ES-I3 (cell line): ENCODE measurements around the gene TSACC.
"Not testable (repeated sequence)": the region's sequence is repeated elsewhere in the genome, so short reads cannot be mapped to it uniquely, and the experiment has no call there.

ENCODE experiments used
- H3K36me3 ChIP-seq: 2 replicates; pipeline ENCODE4 v1.6.1; 2013; ENCODE audit warnings: mild to moderate bottlenecking, low read length, control low read depth, moderate library complexity; ENCODE audit not compliant: insufficient read depth
- H3K4me1 ChIP-seq: 2 replicates; pipeline ENCODE4 v1.6.1; 2013; ENCODE audit warnings: mild to moderate bottlenecking, control low read depth, low read length; ENCODE audit not compliant: insufficient read depth
- H3K9ac ChIP-seq: 2 replicates; pipeline ENCODE4 v1.6.1; 2013; ENCODE audit warnings: low read depth, mild to moderate bottlenecking, low read length, moderate library complexity
- H3K9me3 ChIP-seq: 2 replicates; pipeline ENCODE4 v1.6.1; 2013; ENCODE audit warnings: mild to moderate bottlenecking, low read length, moderate library complexity; ENCODE audit not compliant: control insufficient read depth, insufficient read depth

TSACC gene

DNA sequence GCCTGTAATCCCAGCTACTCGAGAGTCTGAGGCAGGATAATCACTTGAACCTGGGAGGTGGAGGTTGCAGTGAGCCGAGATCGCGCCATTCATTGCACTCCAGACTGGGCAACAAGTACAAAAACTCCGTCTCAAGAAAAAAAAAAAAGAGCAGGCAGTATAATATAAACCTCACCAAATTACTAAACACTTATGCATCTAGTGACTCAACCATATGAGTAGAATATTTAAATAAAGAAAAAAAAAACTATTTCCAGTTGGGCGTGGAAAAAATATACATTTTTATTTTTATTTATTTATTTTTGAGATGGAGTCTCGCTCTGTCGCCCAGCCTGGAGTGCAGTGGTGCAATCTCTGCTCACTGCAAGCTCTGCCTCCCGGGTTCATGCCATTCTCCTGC lies 15.1 kb upstream of the TSACC start:
- H3K9me3 ChIP-seq, H3K9ac ChIP-seq, H3K4me1 ChIP-seq: not testable (repeated sequence)
- H3K36me3 ChIP-seq = peaks cover 46% of the 10 kb centered on the region

DNA sequence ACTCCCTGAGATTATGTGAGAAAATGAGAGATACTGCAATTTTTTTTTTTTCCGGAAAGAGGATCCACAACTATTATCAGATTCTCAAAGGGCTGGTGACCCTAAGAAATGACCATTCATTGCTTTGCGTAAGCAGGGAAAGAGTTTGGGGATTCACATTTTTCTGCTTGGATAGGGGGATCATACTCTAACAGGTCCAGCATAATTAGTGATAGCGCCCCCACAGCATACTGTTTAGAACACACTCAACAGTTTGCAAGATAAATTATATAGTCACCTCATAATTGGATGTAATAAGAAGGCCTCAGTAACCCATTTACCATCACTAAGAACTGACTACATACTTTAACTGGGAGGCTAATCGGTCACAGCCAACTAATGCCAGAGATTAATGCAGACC lies 2.1 kb upstream of the TSACC start:
- Histone ChIP-seq H3K9ac (peak overlapping the region; percentile 88; the same call in 1 of the 2 replicates), H3K36me3 (peaks cover 29% of the 10 kb centered on the region), H3K9me3 (no peaks in the 10 kb centered on the region), H3K4me1 (peaks cover 5% of the 10 kb centered on the region)

DNA sequence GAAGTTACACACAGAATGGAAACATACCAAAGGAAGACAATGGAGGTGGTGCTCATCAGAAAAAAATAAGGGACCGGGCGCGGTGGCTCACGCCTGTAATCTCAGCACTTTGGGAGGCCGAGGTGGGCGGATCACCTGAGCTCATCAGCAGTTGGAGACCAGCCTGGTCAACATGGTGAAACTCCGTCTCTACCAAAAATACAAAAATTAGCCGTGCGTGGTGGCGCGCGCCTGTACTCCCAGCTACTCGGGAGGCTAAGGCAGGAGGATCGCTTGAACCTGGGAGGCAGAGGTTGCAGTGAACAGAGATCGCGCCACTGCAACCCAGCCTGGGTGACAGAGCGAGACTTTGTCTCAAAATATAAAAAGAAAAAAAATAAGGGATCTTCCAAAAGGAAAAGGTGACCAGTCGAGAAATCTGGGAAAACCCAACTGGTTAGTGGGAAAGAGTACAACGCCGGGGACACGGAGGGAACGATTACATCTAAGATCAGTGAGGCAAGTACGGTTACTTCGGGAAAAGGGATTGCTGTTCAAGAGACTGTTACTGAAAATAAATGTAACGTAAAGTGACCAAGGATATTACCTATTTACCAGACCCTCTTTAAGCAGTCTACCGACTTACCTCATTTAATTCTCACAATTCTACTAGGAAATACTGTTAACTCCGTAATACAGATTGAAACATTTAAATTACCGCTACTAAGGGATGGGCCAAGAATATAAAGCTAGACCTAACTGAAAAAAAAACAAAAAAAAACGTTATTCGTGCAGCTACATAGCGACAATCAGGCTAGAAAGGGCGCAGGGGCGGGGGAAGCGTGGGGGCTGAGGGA lies 1.1 kb upstream of the TSACC start:
- peaks cover 29% of the 10 kb centered on the region for H3K36me3 ChIP-seq
- H3K4me1 ChIP-seq = peaks cover 5% of the 10 kb centered on the region
- H3K9ac ChIP-seq = peak overlapping the region; percentile 88
- no peaks in the 10 kb centered on the region for H3K9me3 ChIP-seq

DNA sequence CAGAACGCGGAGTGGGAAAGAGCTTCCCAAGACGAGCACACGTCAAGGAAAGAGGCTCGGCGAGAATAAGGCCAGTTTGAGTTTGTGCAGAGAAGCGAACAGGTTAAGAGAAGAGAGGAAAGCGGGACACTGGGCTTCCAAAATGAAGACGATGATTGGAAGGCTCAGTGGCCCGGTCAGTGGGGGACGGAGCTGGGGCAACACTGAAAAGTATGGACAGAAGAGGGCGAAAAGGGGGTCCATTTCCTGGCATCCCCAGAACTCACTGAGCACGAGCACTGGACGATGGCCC lies 492 bp upstream of the TSACC start:
- H3K4me1 ChIP-seq = peaks cover 5% of the 10 kb centered on the region
- peaks cover 23% of the 10 kb centered on the region for H3K36me3 ChIP-seq
- no peaks in the 10 kb centered on the region for H3K9me3 ChIP-seq
- H3K9ac ChIP-seq = peak overlapping the region; percentile 88

DNA sequence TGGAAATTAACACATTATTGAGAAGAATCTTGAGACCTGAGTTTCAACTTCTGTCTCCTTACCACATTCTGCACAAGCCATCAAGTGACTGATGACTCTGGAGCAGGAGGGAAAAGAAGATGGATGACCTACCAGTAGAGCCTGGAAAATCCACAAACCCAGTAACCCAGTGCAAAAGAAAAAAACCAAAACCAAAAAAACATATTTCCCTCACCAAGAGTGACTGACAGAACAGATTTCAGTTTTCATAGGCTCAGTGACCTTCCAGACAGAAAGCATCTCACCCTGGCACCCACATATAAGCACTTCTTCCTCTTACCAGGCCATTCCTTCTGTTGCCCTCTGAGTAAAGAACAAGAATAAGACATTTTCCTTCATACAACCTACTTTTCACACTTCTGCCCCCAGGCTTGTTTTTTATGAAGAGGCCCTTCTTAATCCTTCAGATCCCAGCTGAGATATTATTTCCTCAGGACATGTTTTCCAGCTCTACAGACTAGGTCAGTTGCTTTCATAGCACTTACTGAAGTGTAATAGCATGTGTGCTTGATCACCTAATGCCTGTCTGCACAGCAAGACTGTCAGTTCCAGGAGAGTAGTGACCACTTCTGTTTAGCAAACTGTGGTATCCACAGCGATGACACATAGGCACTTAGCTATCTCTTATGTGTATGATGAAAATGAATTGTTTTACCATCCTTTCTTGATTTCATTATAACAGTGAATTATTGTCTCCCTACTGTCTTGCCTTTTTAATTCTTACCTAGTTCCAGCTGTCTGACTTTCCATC lies 4.0 kb downstream of the TSACC start:
- Histone ChIP-seq H3K9me3 (no peaks in the 10 kb centered on the region), H3K9ac (no peak overlapping the region), H3K4me1 (no peaks in the 10 kb centered on the region), H3K36me3 (no peaks in the 10 kb centered on the region)

DNA sequence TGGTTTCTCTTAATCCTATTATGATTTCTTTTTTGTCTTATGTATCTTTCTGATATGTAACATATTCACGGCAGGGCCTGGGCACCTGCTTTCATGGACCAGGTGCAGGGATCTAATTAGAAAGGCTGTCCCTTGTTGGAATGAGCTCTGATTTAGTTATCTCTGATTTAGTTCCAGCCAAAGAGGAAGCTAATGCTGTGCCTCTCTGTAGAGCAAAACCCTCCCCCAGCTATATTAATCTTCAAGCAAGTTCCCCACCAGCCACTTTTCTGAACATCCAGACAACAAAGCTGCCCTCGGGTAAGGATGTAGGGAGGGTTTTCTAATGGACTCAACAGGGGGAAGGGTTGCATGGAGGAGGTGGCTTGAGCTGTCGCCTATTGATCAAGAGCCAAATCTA lies 6.1 kb downstream of the TSACC start:
- Histone ChIP-seq H3K4me1 (no peaks in the 10 kb centered on the region), H3K36me3 (no peaks in the 10 kb centered on the region), H3K9me3 (no peaks in the 10 kb centered on the region), H3K9ac (no peak overlapping the region)

DNA sequence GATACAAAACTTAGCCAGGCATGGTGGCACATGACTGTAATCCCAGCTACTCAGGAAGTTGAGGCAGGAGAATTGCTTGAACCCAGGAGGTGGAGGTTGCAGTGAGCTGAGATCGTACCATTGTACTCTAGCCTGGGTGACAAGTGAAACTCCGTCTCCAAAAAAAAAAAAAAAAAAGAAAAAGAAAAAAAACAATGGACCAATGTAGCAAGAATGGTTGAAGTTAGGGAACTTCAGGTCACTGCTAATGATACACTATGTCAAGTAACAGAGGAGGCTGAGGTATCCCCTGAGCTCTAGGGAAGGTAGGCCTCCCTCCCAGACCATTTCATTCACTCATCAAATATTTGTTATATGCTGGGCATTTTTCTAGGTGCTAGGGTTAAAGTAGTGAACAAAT lies 7.7 kb downstream of the TSACC start:
- not testable (repeated sequence) for H3K36me3 ChIP-seq, H3K9ac ChIP-seq, H3K9me3 ChIP-seq, H3K4me1 ChIP-seq

DNA sequence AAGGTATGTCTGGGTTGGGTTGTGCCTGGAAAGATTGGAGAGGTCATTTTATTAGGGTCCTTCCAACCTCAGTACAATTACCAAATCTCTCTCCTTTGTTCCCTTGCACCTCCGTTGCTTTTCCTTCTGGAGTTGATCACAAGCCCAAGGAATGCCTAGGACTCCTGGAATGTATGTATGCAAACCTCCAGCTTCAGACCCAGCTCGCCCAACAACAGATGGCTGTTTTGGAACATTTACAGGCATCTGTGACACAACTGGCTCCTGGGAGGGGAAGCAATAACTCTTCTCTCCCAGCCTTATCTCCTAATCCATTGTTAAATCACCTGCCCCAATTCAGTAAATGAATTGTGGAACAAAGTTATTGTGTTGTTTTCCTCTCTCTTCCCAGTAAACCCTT lies 8.3 kb downstream of the TSACC start:
- no peaks in the 10 kb centered on the region for H3K36me3 ChIP-seq
- H3K9ac ChIP-seq = no peak overlapping the region
- H3K4me1 ChIP-seq = no peaks in the 10 kb centered on the region
- no peaks in the 10 kb centered on the region for H3K9me3 ChIP-seq

DNA sequence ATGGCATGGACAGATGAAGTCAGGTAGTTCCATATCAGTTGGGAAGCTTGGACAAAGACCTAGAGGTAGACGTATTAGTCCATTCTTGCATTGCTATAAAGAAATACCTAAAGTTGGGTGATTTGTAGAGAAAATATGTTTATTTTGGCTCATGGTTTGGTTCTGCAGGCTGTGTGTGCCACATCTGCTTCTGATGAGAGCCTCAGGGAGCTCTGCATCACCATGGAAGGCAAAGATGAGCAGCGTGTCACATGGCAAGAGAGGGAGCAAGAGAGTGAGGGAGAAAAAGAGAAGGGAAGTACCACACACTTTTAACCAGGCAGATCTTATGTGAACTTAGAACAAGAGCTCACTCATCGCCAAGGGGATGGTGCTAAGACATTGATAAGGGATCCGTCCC lies 9.0 kb downstream of the TSACC start:
- H3K4me1 ChIP-seq = no peaks in the 10 kb centered on the region
- no peak overlapping the region for H3K9ac ChIP-seq
- H3K36me3 ChIP-seq = no peaks in the 10 kb centered on the region

DNA sequence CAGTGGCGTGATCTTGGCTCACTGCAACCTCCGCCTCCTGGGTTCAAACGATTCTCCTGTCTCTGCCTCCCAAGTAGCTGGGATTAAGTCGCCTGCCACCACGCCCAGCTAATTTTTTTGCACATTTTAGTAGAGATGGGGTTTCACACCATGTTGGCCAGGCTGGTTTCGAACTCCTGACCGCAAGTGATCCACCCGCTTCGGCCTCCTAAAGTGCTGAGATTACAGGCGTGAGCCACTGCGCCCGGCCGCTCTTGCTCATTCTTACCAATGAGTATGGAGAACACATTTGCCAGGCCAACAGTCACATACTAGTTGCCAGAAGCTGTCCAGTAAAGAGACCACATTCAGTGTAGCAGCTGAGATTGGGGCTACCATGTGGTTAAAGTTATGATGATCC lies 14.2 kb downstream of the TSACC start:
- not testable (repeated sequence) for H3K9me3 ChIP-seq, H3K36me3 ChIP-seq, H3K4me1 ChIP-seq, H3K9ac ChIP-seq

More for the DNA sequence above, 9.0 kb downstream of the TSACC start:
- H3K9me3 ChIP-seq = no peaks in the 10 kb centered on the region

DNA sequence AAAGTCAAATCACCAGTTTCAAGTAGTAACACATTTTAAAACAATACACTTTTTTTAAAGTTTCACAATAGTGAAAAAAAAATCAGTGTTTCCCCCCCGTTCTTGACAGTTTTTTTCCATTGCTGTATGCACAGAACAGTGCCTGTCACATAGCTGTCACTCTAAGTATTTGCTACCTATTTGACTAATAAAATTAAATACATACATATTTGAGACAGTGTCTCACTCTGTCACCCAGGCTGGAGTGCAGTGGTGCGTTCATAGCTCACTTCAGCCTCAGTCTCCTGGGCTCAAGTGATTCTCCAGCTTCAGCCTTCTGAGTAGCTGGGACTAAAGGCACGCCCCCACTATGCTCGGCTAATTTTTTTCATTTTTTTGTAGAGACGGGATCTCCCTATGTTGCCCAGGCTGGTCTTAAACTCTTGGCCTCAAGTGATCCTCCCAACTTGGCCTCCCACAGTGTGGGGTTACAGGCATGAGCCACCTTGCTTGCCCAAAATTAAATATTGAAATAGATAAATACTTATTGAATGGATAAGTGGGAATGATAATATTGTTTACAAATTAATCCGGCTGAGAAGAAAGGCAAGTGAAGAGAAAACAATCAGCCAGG lies 18.0 kb downstream of the TSACC start:
- Histone ChIP-seq H3K36me3 (no peaks in the 10 kb centered on the region), H3K4me1 (no peaks in the 10 kb centered on the region), H3K9me3 (no peaks in the 10 kb centered on the region), H3K9ac (peak overlapping the region; percentile 34; the same call in 1 of the 2 replicates)

DNA sequence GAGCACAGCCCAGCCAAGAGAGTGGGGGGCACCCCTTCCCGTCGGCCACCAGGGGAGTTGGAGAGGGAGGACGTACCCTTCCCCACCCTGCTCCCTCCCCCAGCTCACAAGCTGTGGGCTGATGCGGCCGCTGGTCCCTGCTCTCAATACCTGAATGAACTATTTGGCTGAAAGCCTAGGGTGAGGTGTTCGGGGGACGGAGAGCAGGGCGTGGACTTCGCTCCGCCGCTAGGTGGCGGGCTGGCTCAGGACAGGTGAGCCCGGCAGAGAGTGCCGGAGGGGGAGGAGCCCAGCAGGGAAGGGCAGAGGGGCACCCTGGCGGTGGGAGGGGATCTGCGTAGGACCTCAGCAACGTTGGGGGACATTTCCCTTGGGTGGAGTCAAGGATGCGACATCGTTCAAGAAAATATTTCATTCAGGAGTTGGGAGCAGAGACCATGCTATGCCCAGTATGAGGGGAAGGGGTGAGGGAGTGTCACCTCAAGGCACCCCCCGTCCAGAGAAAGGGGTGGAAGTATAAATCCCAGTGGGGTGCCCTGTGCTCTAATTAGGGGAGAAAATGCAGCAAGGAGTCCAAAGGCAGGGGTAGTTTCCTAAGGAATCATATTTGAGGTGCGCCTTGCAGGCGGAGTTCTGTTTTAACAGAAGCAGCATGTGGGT lies 18.7 kb downstream of the TSACC start:
- no peaks in the 10 kb centered on the region for H3K4me1 ChIP-seq
- H3K36me3 ChIP-seq = no peaks in the 10 kb centered on the region
- H3K9me3 ChIP-seq = no peaks in the 10 kb centered on the region
- H3K9ac ChIP-seq = peak overlapping the region; percentile 34; the same call in 1 of the 2 replicates

DNA sequence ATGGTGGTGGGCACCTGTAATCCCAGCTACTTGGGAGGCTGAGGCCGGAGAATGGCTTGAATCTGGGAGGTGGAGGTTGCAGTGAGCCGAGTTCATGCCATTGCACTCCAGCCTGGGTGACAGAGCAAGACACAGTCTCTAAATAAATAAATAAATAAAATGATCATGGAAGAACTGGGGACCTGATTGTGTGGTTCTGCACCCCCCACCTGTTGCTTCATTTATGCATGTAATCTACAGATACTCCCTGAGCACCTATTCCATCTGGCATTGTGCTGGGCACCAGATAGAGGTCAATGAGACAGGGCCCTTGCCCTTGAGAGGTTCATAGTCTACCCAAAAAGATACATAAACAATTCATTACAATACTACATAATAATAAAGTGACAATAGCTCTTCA lies 19.7 kb downstream of the TSACC start:
- Histone ChIP-seq H3K36me3 (no peaks in the 10 kb centered on the region), H3K9me3 (no peaks in the 10 kb centered on the region), H3K9ac (no peak overlapping the region), H3K4me1 (no peaks in the 10 kb centered on the region)

DNA sequence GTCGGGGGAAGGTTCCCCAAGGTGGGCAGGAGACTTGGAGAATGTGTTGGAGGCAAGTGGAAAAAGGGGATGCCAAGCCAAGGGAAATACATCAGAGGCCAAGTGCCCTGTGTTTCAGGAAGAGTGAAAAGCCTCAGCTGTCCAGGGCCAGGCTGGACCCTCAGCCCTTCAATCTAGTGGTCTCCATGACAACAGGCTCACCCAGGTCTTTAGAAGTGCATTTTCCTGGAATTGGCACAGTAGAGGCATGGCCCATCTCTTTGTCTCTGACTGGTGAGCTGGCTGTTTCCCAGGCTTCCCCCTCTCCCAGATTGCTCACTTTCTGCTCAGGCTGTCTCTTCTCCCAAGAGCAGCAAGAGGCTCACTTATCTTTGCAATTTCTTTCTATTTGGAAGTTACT lies 20.3 kb downstream of the TSACC start:
- H3K36me3 ChIP-seq = no peaks in the 10 kb centered on the region
- no peak overlapping the region for H3K9ac ChIP-seq
- no peaks in the 10 kb centered on the region for H3K4me1 ChIP-seq
- no peaks in the 10 kb centered on the region for H3K9me3 ChIP-seq
